Spleen (tissue), 7 donors: ENCODE data around the gene CHTOP.

Experiments
- CTCF ChIP-seq, 11 experiments: fragments of 200-600 bp in 7 of 11; fragments of 450-650 bp in 4 of 11; sonication (generic) in 4 of 11; IDR thresholded peaks in 8 of 11; conservative IDR thresholded peaks in 3 of 11; 1 replicate in 7 of 11; 2 replicates in 4 of 11; pipeline versions ENCODE4 v1.4.0 to v1.8.0; 2016 to 2021; ENCODE audit warnings: antibody characterized with exemption in 11 of 11, inconsistent platforms in 4 of 11, mild to moderate bottlenecking in 1 of 11
- POLR2AphosphoS5 ChIP-seq, 3 donors: sonication (generic); formaldehyde crosslinking; IDR thresholded peaks; one replicate each; pipeline ENCODE4 v1.5.1; 2017; ENCODE audit warnings: antibody characterized with exemption in 3 of 3
- donor health status: DM: no; HTN: no; CAD: no; lungs with moderate emphysema.
- donor health status: DM: no; HTN: no; CAD: no.
- donor health status: DM: no; HTN: no; CAD: no.

DNA sequence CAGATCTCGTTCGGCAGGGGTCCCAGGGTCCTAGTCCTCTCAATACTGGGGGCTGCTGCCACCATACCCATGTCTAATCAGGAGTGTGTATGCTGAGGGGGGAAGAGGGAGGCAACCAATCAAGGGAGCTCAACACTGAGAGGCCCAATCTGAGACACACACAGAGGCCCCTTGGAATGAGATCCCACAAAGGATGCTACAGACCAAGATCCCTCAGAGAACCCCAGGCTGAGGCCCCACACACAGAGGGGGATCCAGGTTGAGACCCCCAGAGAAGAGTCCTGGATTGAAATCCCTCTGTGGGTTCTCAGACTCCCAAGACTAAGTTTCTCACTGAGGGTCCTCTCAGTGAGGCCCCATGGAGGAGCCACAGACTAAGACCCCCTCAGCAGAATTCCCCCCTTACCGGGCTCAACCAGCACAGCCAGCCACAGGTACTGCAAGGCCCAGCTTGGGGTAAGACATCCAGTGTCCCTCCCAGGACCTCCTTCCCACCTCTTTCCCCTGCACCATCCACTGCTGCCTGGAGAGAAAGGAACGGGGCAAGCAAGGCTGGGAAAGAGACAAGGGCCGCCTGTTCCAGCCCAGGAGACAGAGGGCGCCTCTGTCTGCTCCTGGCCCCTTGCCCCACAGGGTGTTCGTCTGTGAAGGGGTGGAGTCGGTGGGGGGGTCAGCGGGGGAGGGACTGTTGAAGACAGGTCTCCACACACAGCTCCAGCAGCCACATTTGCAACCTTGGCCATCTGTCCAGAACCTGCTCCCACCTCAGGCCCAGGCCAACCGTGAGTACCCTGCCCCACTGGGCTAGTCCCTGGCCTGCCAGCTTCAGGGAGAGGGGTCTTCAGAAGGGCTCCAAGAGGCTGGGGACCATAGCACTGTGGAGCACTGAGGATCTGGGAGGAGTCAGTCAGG is 5.9 kb upstream of the CHTOP start, which contains the start of gene S100A1:
- TF ChIP-seq CTCF (IDR thresholded peaks at IDR 0.05 in 8 of 11, conservative IDR thresholded peaks at IDR 0.05 in 3 of 11) = peak in 3 of 11 experiments; percentile 5 to 31 (median 17)
- no peak for TF ChIP-seq POLR2AphosphoS5 (IDR thresholded peaks at IDR 0.05)
